HepG2 (cell line): ENCODE measurements around the gene RFPL4AL1. TPM values are rescaled to one million over a fixed set of nuclear protein-coding genes. Genes with fewer than 3 reads are reported as not detected.

Experiments used
- ATAC-seq: fragments of 200-7000 bp; cut with Tn5 transposase; 3 replicates; pipeline ENCODE4 v1.9.1; 2020; ENCODE audit warnings: mild to moderate bottlenecking, moderate library complexity
- BruUV-seq: library from RNA; stranded (reverse); fragments of 400-500 nt; replicated peaks from 2 replicates; lab custom pipeline; 2021; lab: Mats Ljungman, UMichigan
- CTCF ChIA-PET: fragments of 300-600 bp; formaldehyde crosslinking; extraction: SDS; loops from one replicate; lab custom pipeline; 2021; ENCODE audit warnings: low total read pairs, inconsistent platforms, low intra/inter-chr PET ratio; lab: Yijun Ruan, JAX
- POLR2A ChIA-PET: fragments of 350-600 bp; sonication (Branson Sonifier 250); formaldehyde crosslinking; loops from one replicate; lab custom pipeline; 2020; ENCODE audit warnings: antibody characterized with exemption, inconsistent platforms; lab: Yijun Ruan, JAX
- DNase-seq: peaks from one replicate; pipeline ENCODE4 v3.0.0-alpha.2; 2015; ENCODE audit warnings: low spot score
- FAIRE-seq: peaks from 3 replicates; lab custom pipeline; 2011; peaks lifted over from hg19 to GRCh38; lab: Jason Lieb, UNC
- H2AFZ ChIP-seq: one replicate; pipeline ENCODE4 v1.6.1; 2011; ENCODE audit warnings: low read length, inconsistent platforms
- H3K27ac ChIP-seq: fragments of 300-600 bp; 3 replicates; pipeline ENCODE4 v1.8.0; 2011; ENCODE audit warnings: mixed run types, mild to moderate bottlenecking, mixed read lengths, low read length, inconsistent platforms; ENCODE audit not compliant: insufficient read depth; ENCODE audit errors: extremely low read length
- H3K27me3 ChIP-seq, 2 experiments: fragments of 200-600 bp in 1 of 2; 2 replicates in 1 of 2; 3 replicates in 1 of 2; pipeline versions ENCODE4 v1.6.0 to v1.8.0; 2011; ENCODE audit warnings: low read length in 2 of 2, mild to moderate bottlenecking in 2 of 2, moderate library complexity in 2 of 2, inconsistent platforms in 1 of 2; ENCODE audit not compliant: insufficient read depth in 2 of 2, control insufficient read depth in 1 of 2
- H3K36me3 ChIP-seq, 2 experiments: fragments of 200-600 bp in 1 of 2; replicated peaks in 1 of 2; 2 replicates in 1 of 2; 3 replicates in 1 of 2; pipeline versions ENCODE4 v1.5.1 to v1.8.0; 2011; ENCODE audit warnings: low read length in 2 of 2, inconsistent platforms in 1 of 2; ENCODE audit not compliant: insufficient read depth in 2 of 2, control insufficient read depth in 1 of 2
- H3K4me1 ChIP-seq: 2 replicates; pipeline ENCODE4 v1.5.1; 2012; ENCODE audit warnings: low read length, inconsistent platforms; ENCODE audit not compliant: insufficient read depth
- H3K4me2 ChIP-seq: 2 replicates; pipeline ENCODE4 v1.6.0; 2011; ENCODE audit warnings: low read depth, low read length, inconsistent platforms
- H3K4me3 ChIP-seq, 3 experiments: fragments of 200-600 bp in 1 of 3; sonication (generic), shearing (Covaris generic) in 1 of 3; replicated peaks in 1 of 3; 2 replicates each; pipeline ENCODE4 v1.5.1; 2011 to 2016; ENCODE audit warnings: low read length in 3 of 3, inconsistent platforms in 2 of 3, low read depth in 2 of 3, mild to moderate bottlenecking in 2 of 3, control low read depth in 1 of 3, mixed read lengths in 1 of 3; ENCODE audit not compliant: insufficient read depth in 1 of 3
- H3K79me2 ChIP-seq: one replicate; pipeline ENCODE4 v1.6.1; 2011; ENCODE audit warnings: low read length, inconsistent platforms; ENCODE audit not compliant: insufficient read depth
- H3K9ac ChIP-seq: 2 replicates; pipeline ENCODE4 v1.6.0; 2011; ENCODE audit warnings: mild to moderate bottlenecking, low read depth, low read length, inconsistent platforms; ENCODE audit not compliant: insufficient read depth
- H3K9me3 ChIP-seq: 2 replicates; pipeline ENCODE4 v1.5.1; 2012; ENCODE audit warnings: mild to moderate bottlenecking, low read length
- H4K20me1 ChIP-seq: 2 replicates; pipeline ENCODE4 v1.6.0; 2011; ENCODE audit warnings: inconsistent platforms, mild to moderate bottlenecking, low read length, moderate library complexity; ENCODE audit not compliant: insufficient read depth
- HOXA7 ChIP-seq: sonication (generic); formaldehyde crosslinking; IDR thresholded peaks from 2 replicates; pipeline ENCODE4 v1.8.1; 2022; ENCODE audit warnings: mild to moderate bottlenecking, missing genetic modification reagents, moderate library complexity
- KDM5A ChIP-seq: fragments of 200-600 bp; sonication (generic); IDR thresholded peaks from 2 replicates; pipeline ENCODE4 v1.7.0; 2018; ENCODE audit warnings: antibody characterized with exemption, mild to moderate bottlenecking, low read length, borderline replicate concordance
- KLF13 ChIP-seq: sonication (generic); formaldehyde crosslinking; IDR thresholded peaks from 2 replicates; pipeline ENCODE4 v1.4.0; 2020; ENCODE audit warnings: mild to moderate bottlenecking, missing genetic modification reagents
- MZF1 ChIP-seq: sonication (generic); formaldehyde crosslinking; IDR thresholded peaks from 2 replicates; pipeline ENCODE4 v1.8.1; 2023; ENCODE audit warnings: mild to moderate bottlenecking, missing genetic modification reagents, borderline replicate concordance
- NPAS2 ChIP-seq: sonication (generic); formaldehyde crosslinking; IDR thresholded peaks from 2 replicates; pipeline ENCODE4 v1.8.0; 2022; ENCODE audit warnings: mild to moderate bottlenecking, missing genetic modification reagents, borderline replicate concordance
- PAX8 ChIP-seq: sonication (generic); formaldehyde crosslinking; IDR thresholded peaks from 2 replicates; pipeline ENCODE4 v1.8.0; 2022; ENCODE audit warnings: mild to moderate bottlenecking, missing genetic modification reagents, borderline replicate concordance
- POLR2A ChIP-seq, 2 experiments: IDR thresholded peaks; 2 replicates each; pipeline ENCODE4 v1.6.1; 2011; ENCODE audit warnings: low read depth in 2 of 2, low read length in 2 of 2, mild to moderate bottlenecking in 1 of 2, moderate library complexity in 1 of 2; ENCODE audit not compliant: insufficient read depth in 1 of 2
- SNRNP70 ChIP-seq: fragments of 200-400 bp; formaldehyde crosslinking; IDR thresholded peaks from 2 replicates; pipeline ENCODE4 v1.6.1; 2017; ENCODE audit warnings: mild to moderate bottlenecking, low read depth, low read length, moderate library complexity
- ZNF274 ChIP-seq: sonication (generic); formaldehyde crosslinking; IDR thresholded peaks from 2 replicates; pipeline ENCODE4 v1.5.1; 2020; ENCODE audit warnings: mild to moderate bottlenecking, missing genetic modification reagents
- ZNF569 ChIP-seq: sonication (generic); formaldehyde crosslinking; IDR thresholded peaks from 2 replicates; pipeline ENCODE4 v1.5.0; 2020; ENCODE audit warnings: mild to moderate bottlenecking, missing genetic modification reagents, moderate library complexity, borderline replicate concordance
- ZNF816 ChIP-seq: sonication (generic); formaldehyde crosslinking; IDR thresholded peaks from 2 replicates; pipeline ENCODE4 v1.8.0; 2022; ENCODE audit warnings: missing genetic modification reagents, mild to moderate bottlenecking, borderline replicate concordance
- WGBS: methylation state at CpG from one replicate; pipeline ENCODE4 v1.1.6; 2017; ENCODE audit warnings: low lambda C conversion rate; 5-methylcytosine and 5-hydroxymethylcytosine counted together
- in situ Hi-C: cut with HindIII; loops from 2 replicates; pipeline ENCODE4 v1.10.0; 2017; ENCODE audit warnings: low pct_unique_long_range_greater_than_20kb; ENCODE audit not compliant: extremely low pct_ligation_motif_present
- intact Hi-C: fragments of 100-400 bp; cut with micrococcal nuclease; formaldehyde crosslinking; loops from one replicate; pipeline ENCODE4 v1.10.0; 2022; ENCODE audit not compliant: unreplicated experiment
- polyA plus RNA-seq, 8 experiments: library from polyadenylated mRNA; depleted of rRNA in 3 of 8; stranded (reverse) in 7 of 8; unstranded in 1 of 8; fragments of >200 nt; fragmentation: Illumina TruSeq in 4 of 8; extraction: Trizol in 4 of 8; gene quantifications; 2 replicates each; pipeline versions ENCODE4 v1.2.1 to v1.2.3, GENCODE V29; 2011 to 2016; ENCODE audit warnings: low read depth in 4 of 8, missing spikeins in 1 of 8, mixed read lengths in 1 of 8; ENCODE audit not compliant: insufficient read depth in 1 of 8
- total RNA-seq, 5 experiments: library from RNA; depleted of rRNA; stranded (reverse); fragments of >200 nt; fragmentation: Illumina TruSeq; extraction: Trizol; gene quantifications; 2 replicates each; pipeline ENCODE4 v1.2.3, GENCODE V29; 2016; ENCODE audit warnings: low read depth in 1 of 5
- TF ChIP-seq, protein P1 (sequence below): sonication (generic); formaldehyde crosslinking; IDR thresholded peaks from 2 replicates; pipeline ENCODE4 v1.4.0; 2020; ENCODE audit warnings: missing genetic modification reagents, borderline replicate concordance
- TF ChIP-seq, protein P2 (sequence below): sonication (generic); formaldehyde crosslinking; conservative IDR thresholded peaks from 2 replicates; pipeline ENCODE4 v1.4.0; 2020; ENCODE audit warnings: missing genetic modification reagents

Gene RFPL4AL1
- total and polyA plus RNA-seq, 2 of the 13 experiments (the other 11 are each of a cell fraction or from before 2014, with no cell fraction given), result not detected

DNA sequence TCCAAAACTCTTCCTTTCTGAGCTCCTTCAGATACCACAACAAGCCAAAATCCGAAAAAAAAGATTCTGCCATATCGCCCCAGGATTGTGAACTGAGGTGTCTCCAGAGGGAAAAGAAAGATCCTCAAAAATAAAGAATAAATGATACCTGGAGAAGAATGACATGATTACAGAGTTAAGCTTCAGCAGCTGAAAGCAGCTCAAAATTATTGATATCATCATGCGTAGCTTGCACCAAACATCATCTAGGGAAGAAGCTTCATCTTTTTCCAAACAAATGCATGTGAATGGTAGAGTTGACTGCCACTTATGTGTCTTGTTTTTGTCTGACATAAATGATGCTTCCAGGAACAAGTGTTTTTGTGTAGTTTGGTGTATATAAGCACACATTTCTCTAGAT, 30.6 kb upstream of the RFPL4AL1 start, which contains the start of gene NLRP9:
NLRP9 (minus strand) TSS at position 101 of the 400 bp plus-strand sequence; CDS start at position 73, 28 bp downstream.
- in situ Hi-C loops (no loop called here), intact Hi-C loops (no loop called here)
- Histone ChIP-seq H3K4me3 (no peak within 1 kb of the TSS), H2AFZ (no peak within 1 kb of the TSS), H4K20me1 (no peaks in the 10 kb centered on the region), H3K4me2 (no peak within 1 kb of the TSS), H3K4me1 (no peaks in the 10 kb centered on the region), H3K27me3 (peaks cover 0 to 4% of the 10 kb centered on the region in 2 experiments; a peak in 2 of 5 replicates), H3K9ac (no peak within 1 kb of the TSS), H3K9me3 (no peaks in the 10 kb centered on the region), H3K79me2 (no peaks in the 10 kb centered on the region)
- ATAC-seq, result no peak
- POLR2A ChIA-PET, result no interaction called here
- 31% methylated on average over 3 of the region's 3 CpGs for WGBS
- DNase-seq, result no peak
- no peak for FAIRE-seq
- BruUV-seq, result no TSS peak
- TF ChIP-seq POLR2A (IDR thresholded peaks at IDR 0.05; ENCODE audit: insufficient read depth in 1 of 2, low read depth in 2 of 2, low read length in 2 of 2), result no peak
- TF ChIP-seq KLF13 (CRISPR knock-in tag), result no peak
- no peak for TF ChIP-seq ZNF274
- no peak for TF ChIP-seq SNRNP70
- TF ChIP-seq, all 625 proteins: peak for 0
- Histone ChIP-seq H3K36me3 (no peaks in the 10 kb centered on the region), H3K27ac (no peak within 1 kb of the TSS)
- CTCF ChIA-PET, result no interaction called here

DNA sequence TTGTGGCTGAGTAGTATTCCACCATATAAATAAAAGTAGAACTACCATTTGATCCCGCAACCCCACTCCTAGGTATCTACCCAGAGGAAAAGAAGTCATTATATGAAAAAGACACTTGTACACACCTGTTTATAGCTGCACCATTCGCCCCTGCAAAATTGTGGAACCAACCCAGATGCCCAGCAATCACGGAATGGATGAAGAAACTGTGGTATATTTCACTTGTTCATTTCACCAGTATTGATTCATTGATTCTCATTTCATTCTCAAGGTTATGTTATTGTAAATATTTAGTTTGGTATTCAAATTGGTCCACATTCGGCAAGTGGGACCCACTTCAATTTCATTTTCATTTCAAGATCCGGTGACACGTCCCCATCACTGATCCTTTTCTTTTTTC, 18.2 kb upstream of the RFPL4AL1 start:
- no peak overlapping the region for H3K27ac ChIP-seq
- no peak for ATAC-seq
- H3K9ac ChIP-seq, result no peak overlapping the region
- BruUV-seq, result no TSS peak
- H3K79me2 ChIP-seq, result no peaks in the 10 kb centered on the region
- H2AFZ ChIP-seq, result no peak overlapping the region
- CTCF ChIA-PET, result no interaction called here
- intact Hi-C loops, result no loop called here
- in situ Hi-C loops, result no loop called here
- no peaks in the 10 kb centered on the region for H3K4me1 ChIP-seq
- no peak overlapping the region for H3K4me2 ChIP-seq
- no peak overlapping the region for H3K4me3 ChIP-seq
- 28% methylated on average over 6 of the region's 6 CpGs for WGBS
- peaks cover 0 to 14% of the 10 kb centered on the region in 2 experiments; a peak in 1 of 5 replicates for H3K27me3 ChIP-seq
- no peak for DNase-seq
- FAIRE-seq, result no peak
- POLR2A ChIA-PET, result no interaction called here
- no peaks in the 10 kb centered on the region for H3K36me3 ChIP-seq
- no peaks in the 10 kb centered on the region for H4K20me1 ChIP-seq
- H3K9me3 ChIP-seq, result no peaks in the 10 kb centered on the region
- TF ChIP-seq PAX8 (no peak), KDM5A (no peak), MZF1 (no peak), HOXA7 (CRISPR knock-in tag) (no peak), ZNF816 (CRISPR knock-in tag) (no peak), NPAS2 (CRISPR knock-in tag) (no peak), ZNF569 (CRISPR knock-in tag) (no peak)
- TF ChIP-seq, protein P1, sequence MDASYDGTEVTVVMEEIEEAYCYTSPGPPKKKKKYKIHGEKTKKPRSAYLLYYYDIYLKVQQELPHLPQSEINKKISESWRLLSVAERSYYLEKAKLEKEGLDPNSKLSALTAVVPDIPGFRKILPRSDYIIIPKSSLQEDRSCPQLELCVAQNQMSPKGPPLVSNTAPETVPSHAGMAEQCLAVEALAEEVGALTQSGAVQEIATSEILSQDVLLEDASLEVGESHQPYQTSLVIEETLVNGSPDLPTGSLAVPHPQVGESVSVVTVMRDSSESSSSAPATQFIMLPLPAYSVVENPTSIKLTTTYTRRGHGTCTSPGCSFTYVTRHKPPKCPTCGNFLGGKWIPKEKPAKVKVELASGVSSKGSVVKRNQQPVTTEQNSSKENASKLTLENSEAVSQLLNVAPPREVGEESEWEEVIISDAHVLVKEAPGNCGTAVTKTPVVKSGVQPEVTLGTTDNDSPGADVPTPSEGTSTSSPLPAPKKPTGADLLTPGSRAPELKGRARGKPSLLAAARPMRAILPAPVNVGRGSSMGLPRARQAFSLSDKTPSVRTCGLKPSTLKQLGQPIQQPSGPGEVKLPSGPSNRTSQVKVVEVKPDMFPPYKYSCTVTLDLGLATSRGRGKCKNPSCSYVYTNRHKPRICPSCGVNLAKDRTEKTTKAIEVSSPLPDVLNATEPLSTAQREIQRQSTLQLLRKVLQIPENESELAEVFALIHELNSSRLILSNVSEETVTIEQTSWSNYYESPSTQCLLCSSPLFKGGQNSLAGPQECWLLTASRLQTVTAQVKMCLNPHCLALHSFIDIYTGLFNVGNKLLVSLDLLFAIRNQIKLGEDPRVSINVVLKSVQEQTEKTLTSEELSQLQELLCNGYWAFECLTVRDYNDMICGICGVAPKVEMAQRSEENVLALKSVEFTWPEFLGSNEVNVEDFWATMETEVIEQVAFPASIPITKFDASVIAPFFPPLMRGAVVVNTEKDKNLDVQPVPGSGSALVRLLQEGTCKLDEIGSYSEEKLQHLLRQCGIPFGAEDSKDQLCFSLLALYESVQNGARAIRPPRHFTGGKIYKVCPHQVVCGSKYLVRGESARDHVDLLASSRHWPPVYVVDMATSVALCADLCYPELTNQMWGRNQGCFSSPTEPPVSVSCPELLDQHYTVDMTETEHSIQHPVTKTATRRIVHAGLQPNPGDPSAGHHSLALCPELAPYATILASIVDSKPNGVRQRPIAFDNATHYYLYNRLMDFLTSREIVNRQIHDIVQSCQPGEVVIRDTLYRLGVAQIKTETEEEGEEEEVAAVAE (CRISPR knock-in tag), result no peak
- TF ChIP-seq, protein P2, sequence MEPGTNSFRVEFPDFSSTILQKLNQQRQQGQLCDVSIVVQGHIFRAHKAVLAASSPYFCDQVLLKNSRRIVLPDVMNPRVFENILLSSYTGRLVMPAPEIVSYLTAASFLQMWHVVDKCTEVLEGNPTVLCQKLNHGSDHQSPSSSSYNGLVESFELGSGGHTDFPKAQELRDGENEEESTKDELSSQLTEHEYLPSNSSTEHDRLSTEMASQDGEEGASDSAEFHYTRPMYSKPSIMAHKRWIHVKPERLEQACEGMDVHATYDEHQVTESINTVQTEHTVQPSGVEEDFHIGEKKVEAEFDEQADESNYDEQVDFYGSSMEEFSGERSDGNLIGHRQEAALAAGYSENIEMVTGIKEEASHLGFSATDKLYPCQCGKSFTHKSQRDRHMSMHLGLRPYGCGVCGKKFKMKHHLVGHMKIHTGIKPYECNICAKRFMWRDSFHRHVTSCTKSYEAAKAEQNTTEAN, result no peak
